ENCODE measurements around the gene HCST.

The HCST gene

DNA sequence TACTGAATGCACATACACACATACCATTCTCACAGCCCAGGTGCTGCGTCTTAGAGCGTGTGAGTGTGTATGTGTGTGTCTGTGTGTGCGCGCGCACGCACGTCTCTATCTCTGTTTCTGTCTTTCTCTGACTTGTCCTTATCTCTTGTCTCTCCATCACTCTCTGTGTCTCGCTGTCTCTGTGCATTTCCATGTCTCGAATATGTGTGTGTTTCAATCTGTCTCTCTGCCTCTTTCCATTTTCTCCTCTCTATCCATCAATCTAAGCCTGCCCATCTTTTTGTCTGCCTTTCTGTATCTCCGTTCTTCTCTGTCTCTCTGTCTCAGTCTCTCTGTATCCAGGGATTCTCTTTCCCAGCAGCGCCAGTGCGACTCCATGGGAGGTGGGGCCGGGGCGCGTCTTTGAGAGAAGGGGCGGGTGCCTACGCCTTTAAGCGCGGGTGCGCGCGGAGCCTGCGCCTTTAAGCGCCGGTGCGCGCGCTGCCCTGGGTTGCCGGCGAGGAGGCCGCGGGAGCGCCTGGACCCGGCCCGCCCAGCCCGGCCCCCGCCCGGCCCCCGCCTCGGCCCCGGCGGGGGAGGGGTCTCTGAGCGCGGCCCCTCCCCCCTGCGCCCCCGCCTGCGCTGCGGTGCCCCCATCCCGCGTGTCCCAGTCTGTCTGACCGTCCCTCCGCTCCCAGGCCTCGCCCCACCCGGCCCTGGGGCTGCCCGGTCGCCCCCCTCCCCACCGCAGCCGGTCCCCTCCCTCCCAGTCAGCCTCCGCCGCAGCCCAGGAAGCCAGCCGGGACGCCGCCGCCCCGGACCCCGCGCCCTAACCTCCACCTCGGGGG is 33.8 kb downstream of the HCST start, which contains the start of gene LRFN3:
TSS of gene LRFN3 (plus strand) at position 464 of the 827 bp plus-strand sequence. CDS start 3,052 bp downstream, outside the sequence.
- in situ Hi-C loops (cut with HindIII; ENCODE audit: low sequenced_read_pairs): no loop called here

- in situ Hi-C loops (cut with HindIII; ENCODE audit: low sequenced_read_pairs): no loop called here
Measured at GRCh38 chr19:35936738-35937268, 34.5 kb downstream of the HCST start.

DNA sequence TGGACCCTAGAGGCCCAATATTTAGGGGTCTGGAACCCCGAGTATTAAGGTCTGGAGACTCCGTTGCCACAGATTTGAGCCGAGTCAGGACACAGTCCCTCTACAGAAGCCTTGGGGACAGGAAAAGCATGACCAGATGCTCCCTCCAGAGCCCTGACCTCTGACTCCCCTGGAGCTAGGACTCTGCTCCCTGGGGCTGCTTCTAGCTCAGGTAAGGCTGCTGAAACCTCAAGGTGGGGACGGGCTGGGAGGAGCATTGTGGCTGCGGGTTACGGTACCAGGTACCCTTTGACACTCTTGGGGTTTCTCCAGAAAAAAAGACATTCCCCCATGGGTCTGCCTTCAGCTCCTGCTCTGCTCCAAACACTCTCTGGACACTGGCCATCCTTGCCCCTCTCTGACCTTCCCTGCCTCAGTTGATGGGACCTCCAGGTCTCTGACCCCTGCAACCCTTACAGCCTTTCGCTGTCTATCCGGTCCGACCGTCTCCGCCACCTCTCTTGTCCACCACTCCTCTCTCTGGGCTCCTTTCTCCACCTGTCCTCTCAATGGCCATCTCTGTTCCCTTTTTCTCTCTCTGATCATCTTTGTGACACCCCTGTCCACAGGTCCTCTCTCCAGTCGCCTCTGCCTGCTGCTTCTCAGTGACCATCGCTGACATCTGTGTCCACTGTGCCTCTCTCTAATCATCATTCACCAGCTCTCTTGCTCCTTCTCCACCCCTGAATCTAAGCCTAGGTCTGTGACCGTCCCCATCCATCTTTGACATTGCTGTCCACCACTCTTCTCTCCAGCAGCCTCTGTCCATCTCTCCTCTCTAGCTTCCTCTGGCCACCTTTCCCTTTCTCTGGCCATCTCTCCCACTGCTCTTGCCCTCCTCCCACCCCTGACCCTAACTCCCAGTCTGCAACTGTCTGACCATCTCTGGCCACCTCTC is 35.3 kb downstream of the HCST start:
- in situ Hi-C loops (cut with HindIII; ENCODE audit: low sequenced_read_pairs): no loop called here

- in situ Hi-C loops (cut with HindIII; ENCODE audit: low sequenced_read_pairs): no loop called here
Measured at GRCh38 chr19:35938282-35939224, 36.2 kb downstream of the HCST start.

GRCh38 chr19:35939307-35940077 is 37.2 kb downstream of the HCST start:
- in situ Hi-C loops (cut with HindIII; ENCODE audit: low sequenced_read_pairs): no loop called here

GRCh38 chr19:35940078-35940775 is 37.9 kb downstream of the HCST start:
- in situ Hi-C loops (cut with HindIII; ENCODE audit: low sequenced_read_pairs): no loop called here

DNA sequence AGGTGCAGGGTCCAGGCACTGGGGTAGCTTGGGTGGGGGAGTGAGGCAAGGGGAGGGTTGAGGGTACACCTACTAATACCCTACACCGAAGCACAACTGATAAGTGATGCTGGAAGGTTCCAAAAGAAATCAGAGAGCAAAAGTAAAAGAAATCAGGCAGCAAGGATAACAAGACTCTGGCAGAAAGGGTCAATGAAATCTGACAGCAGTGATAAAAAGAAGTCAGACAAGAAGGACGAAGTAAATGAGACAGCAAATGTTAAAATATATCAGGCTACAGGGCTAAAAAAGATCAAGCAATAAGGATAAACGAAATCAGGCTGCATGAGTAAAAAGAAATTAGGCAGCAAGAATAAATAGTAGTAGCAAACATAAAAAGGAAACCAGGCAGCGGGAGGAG is 38.5 kb downstream of the HCST start:
- in situ Hi-C loops (cut with HindIII; ENCODE audit: low sequenced_read_pairs): no loop called here

DNA sequence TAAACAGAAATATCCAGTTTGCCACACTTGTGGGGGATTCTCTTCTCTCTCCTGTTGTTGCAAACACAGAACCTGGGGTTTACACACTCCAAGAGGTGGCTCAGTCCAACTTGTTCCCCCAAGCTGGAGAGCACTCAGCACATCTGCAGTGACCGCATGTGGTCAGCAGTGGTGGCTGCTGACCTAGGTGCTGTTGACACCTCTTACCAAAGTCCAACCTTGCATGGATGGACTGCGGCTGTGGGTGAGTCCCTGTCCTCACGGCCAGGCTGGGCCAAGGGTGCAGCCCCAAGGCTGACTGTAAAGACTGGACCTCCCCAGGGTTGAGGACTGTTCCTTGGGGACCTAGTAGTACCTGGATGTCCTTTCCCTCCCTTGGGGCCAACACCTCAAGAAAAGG is 39.9 kb downstream of the HCST start:
- in situ Hi-C loops (cut with HindIII; ENCODE audit: low sequenced_read_pairs): no loop called here

DNA sequence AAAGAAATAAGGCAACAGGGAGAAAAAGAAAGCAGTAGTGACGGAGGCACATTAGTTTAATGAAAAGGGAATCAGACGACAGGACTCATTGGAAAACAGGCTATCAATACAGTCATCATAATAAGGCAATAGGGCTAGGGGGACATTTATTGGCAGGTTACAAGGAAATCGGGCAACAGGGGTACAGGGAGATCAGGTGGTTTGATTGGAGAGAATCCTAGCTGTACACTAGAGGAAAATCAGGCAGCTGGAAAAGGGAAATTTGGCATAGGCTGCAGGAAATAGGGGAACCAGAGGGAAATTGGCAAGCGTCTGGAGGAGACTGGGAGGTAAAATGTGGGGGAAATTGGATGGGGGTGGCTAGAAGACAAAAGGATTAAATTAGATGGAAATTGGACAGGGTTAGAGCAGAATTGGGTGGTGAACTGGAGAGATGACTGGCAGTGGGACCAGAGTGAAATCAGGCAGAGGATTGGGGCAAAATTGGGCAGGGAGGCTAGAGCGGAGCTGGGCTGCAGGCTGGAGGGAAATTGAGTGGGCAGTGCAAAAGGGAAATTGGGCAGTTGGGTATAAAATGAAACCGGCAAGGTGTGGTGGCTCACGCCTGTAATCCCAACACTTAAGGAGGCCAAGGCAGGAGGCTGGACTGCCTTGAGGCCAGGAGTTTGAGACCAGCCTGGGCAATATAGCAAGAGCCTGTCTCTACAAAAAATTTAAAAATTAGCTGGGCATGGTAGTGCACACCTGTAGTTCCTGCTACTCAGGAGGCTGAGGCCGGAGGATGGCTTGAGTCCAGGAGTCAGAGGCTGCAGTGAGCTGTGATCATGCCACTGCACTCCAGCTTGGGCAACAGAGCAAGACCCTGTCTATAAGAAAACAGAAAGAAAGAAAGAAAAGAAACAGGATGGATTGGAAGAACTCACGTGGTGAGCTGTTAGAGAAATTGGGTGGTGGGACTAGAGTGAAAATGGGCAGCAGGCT is 41.3 kb downstream of the HCST start:
- in situ Hi-C loops (cut with HindIII; ENCODE audit: low sequenced_read_pairs): no loop called here

- in situ Hi-C loops (cut with HindIII; ENCODE audit: low sequenced_read_pairs): no loop called here
Measured at GRCh38 chr19:35944556-35944955, 42.2 kb downstream of the HCST start.

GRCh38 chr19:35945121-35945790 is 42.9 kb downstream of the HCST start:
- in situ Hi-C loops (cut with HindIII; ENCODE audit: low sequenced_read_pairs): no loop called here

DNA sequence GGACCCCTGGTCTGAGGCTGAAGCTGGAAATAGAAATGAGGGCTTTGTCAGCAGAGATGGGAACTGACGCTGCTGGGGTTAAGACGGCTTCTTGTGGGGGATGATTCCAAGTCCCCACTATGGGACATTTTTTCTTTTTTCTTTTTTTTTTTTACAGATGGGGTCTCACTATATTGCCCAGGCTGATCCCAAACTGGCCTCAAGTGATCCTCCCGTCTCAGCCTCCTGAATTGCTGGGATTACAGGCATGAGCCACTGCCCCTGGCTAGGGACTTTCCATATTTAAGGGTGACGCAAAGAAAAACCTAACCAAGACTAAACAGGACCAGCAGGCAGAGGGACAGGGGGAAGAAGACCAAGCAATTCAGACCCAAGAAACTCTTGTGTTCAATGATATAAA is 43.9 kb downstream of the HCST start:
- in situ Hi-C loops (cut with HindIII; ENCODE audit: low sequenced_read_pairs): no loop called here

DNA sequence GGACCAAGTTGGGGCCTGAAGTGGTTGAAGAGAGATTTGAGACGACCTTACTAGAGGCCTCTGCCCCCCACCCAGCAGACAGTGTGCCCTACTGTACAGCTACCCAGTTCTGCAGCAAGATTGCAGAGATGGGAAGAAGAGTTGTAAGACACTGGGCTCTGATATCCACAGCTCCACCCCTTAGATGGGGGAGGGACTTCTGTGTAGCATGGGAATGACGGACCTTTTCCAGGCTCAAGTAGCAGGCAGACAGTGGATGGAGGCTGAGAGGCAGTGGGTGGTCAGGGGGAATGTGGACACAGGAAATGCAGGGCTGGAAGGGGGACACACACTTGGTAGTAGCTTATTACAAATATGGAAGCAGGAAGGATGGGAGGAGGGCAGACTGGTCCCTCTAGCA is 46.8 kb downstream of the HCST start:
- in situ Hi-C loops (cut with HindIII; ENCODE audit: low sequenced_read_pairs): no loop called here
